ENCODE measurements around the gene LPCAT1. TPM values are rescaled to one million over a fixed set of nuclear protein-coding genes. Genes with fewer than 3 reads are reported as not detected.

Gene LPCAT1
- total and polyA plus RNA-seq, 2 donors (not counting 3 experiments of a cell fraction or from before 2014, with no cell fraction given) = 28.9 to 57.2 TPM

- Histone ChIP-seq H3K9me1 (replicated peaks; ENCODE audit: control insufficient read depth, extremely low read depth, insufficient read depth, low read length) (no peaks in the 10 kb centered on the region), H3K4me2 (ENCODE audit: insufficient read depth, low read length) (no peak overlapping the region), H4K20me1 (replicated peaks; ENCODE audit: control insufficient read depth, extremely low read depth, insufficient read depth, low read length) (no peaks in the 10 kb centered on the region), H3K4me3 (replicated peaks in 1 of 3; ENCODE audit: insufficient read depth in 1 of 3, low read depth in 1 of 3, low read length in 3 of 3) (no peak overlapping the region), H3K79me2 (ENCODE audit: control insufficient read depth, insufficient read depth, low read length) (peaks cover 71% of the 10 kb centered on the region), H3K4me1 (ENCODE audit: control insufficient read depth, extremely low read depth, insufficient read depth, low read length) (no peaks in the 10 kb centered on the region), H3K9me3 (replicated peaks; ENCODE audit: control insufficient read depth, insufficient read depth, low read length) (no peaks in the 10 kb centered on the region), H3K9ac (replicated peaks; ENCODE audit: extremely low read depth, insufficient read depth, low read length) (no peak overlapping the region), H3K27me3 (ENCODE audit: control insufficient read depth in 2 of 2, insufficient read depth in 2 of 2, low read length in 2 of 2) (no peaks in the 10 kb centered on the region), H2AFZ (ENCODE audit: low read depth, low read length) (no peak overlapping the region), H3K27ac (ENCODE audit: insufficient read depth, low read depth, low read length) (no peak overlapping the region), H3K36me3 (ENCODE audit: control insufficient read depth in 2 of 2, extremely low read depth in 1 of 2, insufficient read depth in 2 of 2, low read length in 2 of 2) (peaks cover 0 to 15% of the 10 kb centered on the region in 2 experiments)
- no peak for TF ChIP-seq JUN (IDR thresholded peaks at IDR 0.05; ENCODE audit: borderline replicate concordance, insufficient read depth, insufficient read length, low read depth)
- no peak for TF ChIP-seq MAX (IDR thresholded peaks at IDR 0.05; ENCODE audit: insufficient read depth, insufficient read length)
- no peak for TF ChIP-seq CTCF (IDR thresholded peaks at IDR 0.05; ENCODE audit: extremely low read depth in 1 of 2, insufficient read depth in 1 of 2, low read depth in 1 of 2, low read length in 2 of 2)
- TF ChIP-seq MYC (IDR thresholded peaks at IDR 0.05; ENCODE audit: low read depth, low read length) = no peak
- TF ChIP-seq FOS (IDR thresholded peaks at IDR 0.05; ENCODE audit: borderline replicate concordance, insufficient read depth, low read length) = no peak
- no peak for TF ChIP-seq GATA2 (IDR thresholded peaks at IDR 0.05; ENCODE audit: insufficient read depth, insufficient read length, low read depth, low read length)
- TF ChIP-seq POLR2AphosphoS5 (IDR thresholded peaks at IDR 0.05; ENCODE audit: insufficient read depth, low read depth, low read length) = no peak
- TF ChIP-seq POLR2A (IDR thresholded peaks at IDR 0.05; ENCODE audit: low read depth, low read length) = no peak
- no peak for TF ChIP-seq EZH2 (IDR thresholded peaks at IDR 0.05; ENCODE audit: borderline replicate concordance, low read depth, low read length, severe bottlenecking)
- dilution Hi-C loops (cut with MboI; ENCODE audit: extremely low pct_ligation_motif_present, low sequenced_read_pairs) = no loop called here
- no peak for DNase-seq (ENCODE audit: low read depth, low spot score)
- no TSS peak for BruUV-seq (replicated peaks)
- ChIA-PET CTCF (no interaction called here), POLR2A (no interaction called here)
- no peak for FAIRE-seq
- intact Hi-C loops (cut with micrococcal nuclease) = no loop called here
Observed at GRCh38 chr5:1501372-1502045, 22.3 kb downstream of the LPCAT1 start.
